NCI-H2196 treated with DMSO at 0.1 percent for 48 hours (cell line): ENCODE data around the gene NLRP1.

ENCODE experiments used
- DNase-seq: peaks from one replicate; lab custom pipeline; 2025; ENCODE audit not compliant: unreplicated experiment; lab: John Stamatoyannopoulos, UW

NLRP1 gene

DNA sequence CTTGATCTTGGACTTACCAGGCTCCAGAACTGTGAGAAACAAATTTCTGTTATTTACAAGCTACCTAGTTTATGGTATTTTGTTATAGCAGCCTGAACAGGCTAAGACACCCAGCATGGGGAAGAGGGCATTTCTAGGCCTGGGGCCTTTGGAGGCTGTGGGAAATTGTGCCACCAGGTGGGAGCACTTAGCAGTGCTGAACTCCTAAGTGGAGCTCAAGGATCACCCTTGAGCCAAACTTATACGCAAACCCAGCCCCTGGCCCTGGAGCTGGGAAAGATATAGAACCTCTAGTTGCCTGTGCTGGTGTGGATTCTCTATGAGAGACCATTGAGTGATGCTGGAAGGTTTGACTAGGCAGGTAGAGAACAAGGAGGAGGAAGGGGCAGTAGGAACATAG is 61.8 kb downstream of the NLRP1 start:
- DNase-seq, result no peak

DNA sequence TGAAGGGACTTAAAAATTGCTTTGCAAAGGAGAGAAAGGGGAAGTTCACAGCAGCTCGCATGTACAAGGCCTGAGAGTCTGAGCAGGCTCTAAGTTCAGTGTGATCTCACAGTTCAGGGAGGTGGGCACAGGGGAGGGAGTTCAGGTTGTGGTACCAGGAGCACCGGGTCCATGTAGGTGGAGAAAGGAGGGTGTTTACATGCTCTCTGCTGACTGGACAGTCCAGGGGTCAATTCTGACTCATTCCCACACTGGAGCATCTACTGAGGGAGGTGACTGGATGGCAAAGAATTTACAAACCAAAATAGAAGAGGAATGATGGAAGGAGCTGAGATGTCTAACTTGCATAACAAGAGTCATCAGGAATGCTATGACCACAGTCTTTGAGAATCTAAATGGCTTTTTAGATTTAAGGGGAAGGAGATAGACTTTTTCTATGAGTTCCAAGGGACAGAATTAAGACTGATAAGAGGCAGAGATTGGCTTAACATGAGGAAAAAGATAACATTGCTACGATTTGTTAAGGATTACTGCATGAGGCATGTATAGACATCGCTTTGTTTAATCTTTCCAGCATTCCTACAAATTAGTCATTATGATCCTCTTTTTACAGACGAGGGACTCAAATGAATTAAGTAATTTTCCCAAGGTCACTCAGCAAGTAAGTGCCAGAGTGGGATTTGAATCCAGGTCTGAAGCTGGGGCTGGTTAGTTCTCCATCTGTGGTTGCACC is 68.1 kb downstream of the NLRP1 start:
- DNase-seq, result no peak

DNA sequence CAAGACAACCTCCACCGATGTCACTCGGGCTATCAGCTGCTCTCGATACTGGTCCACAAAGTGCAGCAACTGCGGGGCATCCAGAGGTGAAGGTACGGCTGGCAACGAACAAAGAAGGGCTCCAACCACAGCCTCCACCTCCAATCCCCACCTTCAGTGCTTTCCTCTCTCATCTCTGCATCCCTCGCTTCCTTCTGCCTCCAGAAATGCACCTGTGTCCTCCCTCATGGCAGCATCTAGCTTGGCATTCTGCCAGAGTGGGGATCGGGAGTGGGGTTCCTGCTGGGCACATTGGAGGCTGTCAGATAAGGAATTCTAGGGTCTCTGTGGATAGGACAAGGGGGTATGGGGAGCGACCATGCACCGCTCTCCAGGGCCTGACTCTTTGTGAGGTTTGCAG is 69.3 kb downstream of the NLRP1 start:
- no peak for DNase-seq

DNA sequence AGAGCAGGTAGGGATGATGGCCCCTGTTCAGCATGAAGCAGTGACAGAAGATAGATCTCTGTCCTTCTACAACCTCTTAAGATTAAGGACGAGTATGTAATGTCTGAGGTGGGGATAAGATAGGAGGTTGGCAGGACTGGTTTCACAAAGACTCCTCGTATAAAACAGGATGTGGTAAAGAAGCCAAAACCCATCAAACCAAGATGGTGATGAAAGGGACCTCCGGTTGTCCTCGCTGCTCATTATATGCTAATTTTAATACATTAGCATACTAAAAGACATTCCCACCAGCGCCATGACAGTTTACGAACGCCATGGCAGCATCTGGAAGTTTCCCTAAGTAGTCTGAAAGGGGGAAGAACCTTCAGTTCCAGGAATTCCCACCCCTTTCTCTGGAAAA is 70.7 kb downstream of the NLRP1 start:
- no peak for DNase-seq

DNA sequence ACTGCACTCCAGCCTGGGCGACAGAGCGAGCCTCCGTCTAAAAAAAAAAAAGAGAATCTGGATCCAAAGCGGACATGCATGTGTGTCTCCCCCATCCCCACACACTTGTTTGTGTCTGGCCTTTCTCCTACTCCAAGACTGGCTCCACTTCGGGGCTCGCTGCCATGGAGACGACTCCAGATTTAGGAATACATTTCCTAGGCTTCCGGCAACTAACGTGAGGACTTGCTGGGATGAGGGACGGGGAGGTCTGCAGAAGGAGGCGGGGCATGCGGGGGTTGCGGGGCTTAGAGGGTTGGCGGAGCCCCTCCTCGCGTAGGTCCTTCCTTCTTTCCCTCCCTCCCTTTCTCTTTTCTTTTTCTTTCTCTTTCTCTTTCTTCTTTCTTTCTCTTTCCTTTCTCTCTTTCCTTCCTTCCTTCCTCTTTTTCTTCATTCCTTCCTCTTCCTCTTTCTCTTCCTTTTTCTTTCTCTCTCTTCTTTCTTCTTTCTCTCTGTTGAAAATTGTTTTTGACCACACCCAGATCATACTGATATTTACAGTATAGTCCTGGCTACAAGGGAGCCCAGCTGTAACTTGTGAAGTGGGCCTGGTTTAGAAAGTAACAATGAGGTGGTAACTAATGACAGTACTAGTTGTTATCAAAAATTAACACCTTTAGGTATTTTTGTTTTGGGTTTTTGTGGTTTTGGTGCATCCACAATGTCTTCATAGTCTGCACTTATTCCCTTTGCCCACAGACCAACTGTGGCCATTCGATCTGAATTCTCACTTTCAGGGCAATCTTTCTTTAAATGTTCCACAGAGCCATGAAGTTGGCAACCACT is 72.7 kb downstream of the NLRP1 start:
- no peak for DNase-seq

DNA sequence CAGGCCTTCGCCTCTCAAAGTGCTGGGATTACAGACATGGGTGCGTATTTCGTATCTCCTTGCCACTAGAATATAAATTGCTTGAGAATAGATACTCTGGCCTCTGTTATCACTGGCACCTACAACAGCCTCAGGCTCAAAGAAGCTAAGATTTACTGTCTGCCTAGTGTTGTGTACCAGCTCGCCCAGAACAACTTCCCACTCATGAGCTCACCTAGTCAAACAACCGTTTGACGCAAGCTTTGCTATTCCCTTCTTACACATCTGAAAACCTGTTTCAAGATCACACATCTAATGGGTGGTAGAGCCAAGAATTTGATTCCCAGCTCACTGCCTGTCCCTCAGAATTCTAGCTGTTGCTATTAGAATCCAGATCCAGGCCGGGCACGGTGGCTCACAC is 73.5 kb downstream of the NLRP1 start:
- DNase-seq, result no peak

DNA sequence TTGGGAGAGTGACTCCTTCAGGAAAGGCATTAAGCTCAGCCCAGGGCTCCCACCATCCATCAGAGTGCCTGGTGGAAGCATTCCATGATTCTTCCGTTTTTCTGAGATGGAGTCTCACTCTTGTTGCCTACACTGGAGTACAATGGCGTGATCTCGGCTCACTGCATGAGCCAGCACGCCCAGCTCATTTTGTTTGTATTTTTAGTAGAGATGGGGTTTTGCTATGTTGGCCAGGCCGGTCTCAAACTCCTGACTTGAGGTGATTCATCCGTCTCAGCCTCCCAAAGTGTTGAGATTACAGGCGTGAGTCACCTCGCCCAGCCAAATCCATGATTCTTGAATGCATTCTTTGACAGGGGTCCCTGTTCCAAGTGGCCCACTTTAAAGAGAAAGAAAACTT is 74.8 kb downstream of the NLRP1 start:
- no peak for DNase-seq

DNA sequence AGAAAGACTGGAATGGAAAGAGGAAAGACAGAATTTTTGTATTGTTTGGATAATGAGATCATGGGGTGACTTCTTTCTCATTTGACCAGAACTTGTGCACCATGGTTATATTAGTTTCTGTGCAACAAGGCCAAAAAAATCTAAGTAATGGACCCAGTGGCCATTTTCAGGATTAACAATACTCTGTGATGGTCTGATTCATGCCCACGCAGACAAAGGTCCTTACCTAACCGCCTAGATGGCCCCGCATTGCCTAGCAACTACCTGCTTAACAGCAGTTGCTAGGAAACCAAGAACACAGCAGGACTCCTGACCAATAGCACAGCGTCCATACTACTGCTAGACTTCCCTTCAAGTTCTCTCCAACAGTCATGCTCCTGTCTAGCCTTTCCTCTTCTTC is 75.5 kb downstream of the NLRP1 start:
- DNase-seq, result peak; percentile 62

DNA sequence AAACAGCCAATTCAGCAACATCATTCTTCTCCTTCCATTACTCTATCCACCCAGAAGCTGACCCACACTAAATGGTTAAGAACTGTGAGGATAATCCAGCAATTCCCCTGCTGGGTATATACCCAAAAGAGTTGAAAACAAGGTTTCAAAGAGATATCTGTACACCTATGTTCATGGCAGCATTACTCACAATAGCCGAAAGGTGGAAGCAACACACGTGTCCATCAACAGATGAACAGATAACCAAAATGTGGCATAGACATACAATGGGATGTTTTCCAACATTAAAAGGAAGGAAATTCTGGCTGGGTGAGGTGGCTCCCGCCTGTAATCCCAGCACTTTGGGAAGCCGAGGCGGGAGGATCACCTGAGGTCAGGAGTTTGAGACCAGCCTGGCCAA is 78.0 kb downstream of the NLRP1 start:
- DNase-seq, result no peak

DNA sequence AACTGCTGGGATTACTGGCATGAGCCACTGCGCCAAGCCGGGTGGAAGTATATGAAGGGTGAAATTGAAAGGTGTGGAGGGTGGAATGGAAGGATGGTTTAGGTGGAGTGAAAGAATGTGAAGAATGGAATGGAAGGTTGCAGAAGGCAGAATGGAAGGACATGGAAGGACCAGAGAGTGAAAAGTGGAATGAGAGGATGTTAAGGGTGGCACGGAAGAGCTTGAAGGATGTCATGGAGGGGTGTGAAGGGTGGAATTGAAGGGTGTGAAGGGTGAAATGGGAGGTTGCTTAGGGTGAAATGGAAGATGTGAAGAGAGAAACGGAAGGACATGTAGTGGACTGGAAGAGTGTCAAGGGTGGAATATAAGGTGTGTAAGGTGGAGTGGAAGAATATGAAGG is 81.8 kb downstream of the NLRP1 start:
- no peak for DNase-seq

DNA sequence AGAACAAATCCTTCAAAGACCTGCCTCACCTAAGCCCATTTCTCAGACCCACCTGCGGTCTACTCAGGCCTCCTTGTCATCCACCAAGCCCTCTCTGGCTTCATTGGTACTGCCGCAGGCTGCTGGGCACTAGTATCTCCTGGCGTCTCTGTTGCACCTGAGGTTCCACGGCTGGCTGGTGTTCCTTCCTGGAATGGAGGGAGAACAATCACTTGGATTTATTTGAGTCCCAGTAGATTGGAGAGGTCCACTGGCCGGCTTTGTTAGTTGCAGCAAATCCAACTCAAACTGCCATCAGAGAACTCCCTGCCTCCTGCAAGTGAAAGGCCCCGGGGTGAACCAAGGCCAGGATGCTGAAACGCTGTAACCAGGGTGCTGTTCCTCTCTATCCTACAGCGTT is 82.6 kb downstream of the NLRP1 start:
- no peak for DNase-seq

DNA sequence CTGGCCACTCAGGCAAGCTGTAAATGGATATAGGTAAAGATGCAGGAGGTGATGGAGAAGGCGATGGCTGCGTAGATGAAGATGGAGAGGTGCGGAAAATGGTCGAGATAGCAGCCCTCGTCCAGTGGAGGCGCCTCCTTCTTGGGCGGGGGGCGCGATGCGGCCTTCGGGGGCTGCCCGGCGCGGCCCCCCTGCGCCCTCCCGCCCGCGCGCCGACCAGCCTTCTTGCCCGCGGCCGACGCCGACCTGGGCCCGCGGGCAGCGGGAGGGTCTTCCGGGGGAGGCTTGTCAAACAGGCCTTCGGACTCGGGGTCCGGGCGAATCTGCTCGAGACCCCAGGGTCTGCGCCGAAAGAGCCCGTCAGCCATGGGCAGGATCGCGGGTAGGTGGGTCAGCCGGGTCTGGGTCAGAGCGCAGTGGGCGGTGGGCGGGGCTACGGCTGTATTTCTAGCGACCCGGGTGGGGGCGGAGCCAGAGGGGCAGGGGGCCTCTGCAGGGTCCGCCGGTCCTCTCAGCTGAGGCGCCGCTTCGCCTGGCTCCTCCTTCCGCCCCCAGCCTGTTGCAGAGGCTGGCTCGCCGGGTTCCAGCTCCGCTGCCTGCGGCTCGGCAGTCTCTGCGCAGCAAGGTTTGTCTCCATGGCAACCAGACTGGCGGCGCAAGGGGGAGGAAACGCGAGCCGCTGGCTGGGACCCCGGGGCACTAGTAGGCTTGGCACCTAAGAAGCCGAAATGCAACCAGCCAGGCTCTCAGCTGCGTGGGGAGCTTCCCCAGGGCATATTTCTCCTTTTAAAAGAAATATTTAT is 83.5 kb downstream of the NLRP1 start:
- peak; percentile 73 for DNase-seq

DNA sequence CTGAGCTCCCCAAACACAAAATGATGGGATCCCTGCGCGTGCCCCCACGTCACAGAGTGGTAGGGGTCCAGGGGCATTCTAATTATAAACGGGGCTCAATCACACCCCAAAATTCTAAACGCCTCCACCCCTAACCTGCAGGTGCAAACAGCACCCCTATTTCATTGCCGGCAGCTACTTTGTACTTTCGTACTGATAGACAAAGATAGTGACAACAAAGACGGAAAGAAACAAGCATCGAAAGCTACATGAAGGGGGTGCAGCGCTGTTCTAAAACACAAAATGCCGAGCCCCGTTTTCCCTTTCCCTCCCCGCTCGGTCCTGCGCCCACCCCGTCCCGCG is 84.1 kb downstream of the NLRP1 start:
- DNase-seq, result no peak

DNA sequence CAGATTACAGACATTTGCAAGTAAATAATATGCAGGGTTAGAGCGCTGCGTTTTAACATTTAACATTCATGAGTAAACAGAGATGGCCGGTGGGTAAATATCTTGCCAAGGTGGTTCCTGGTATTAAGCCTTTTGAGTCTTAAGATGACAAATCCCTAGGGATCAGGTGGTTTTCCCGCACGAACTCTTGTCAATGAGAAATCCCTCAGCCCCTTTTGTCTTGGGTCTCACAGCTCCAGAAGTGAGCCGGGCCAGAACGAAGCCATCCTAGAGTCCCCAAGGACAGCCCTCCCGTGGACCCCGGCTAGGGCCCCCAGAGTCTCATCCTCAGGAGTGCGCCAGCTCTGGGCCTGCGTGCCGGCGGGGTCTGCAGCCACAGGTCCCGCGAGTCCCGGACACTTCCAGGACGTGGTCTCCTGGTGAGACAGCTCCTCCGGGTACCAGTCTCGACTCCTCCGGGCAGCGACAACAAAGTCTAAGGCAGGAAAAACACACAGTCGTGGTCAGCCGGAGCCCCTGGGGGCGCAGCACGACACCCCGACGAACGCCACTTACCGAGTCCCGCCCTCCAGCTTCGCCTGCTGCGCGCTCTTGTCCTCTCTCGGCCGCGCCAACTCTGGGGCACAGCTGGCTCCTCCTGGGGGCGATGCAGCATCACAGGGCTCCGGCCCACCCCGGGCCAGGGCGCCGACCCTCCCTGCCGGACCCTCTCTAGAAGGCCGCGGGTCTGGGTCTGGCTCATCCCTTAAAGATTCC is 84.7 kb downstream of the NLRP1 start:
- DNase-seq, result no peak

DNA sequence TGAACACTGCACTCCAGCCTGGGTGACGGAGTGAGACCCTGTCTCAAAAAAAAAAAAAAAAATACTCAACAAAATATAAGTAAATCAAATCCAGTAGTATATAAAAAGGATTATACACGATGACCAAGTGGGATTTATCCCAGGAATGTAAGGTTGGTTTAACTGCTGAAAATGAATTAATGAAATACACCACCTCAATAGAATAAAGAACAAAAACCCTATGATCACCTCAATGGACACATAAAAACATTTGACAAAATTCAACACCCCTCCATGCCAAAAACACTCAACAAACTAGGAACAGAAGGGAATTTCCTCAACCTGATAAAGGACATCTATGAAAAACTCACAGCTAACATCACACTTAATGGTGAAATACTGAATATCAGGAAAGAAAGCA is 91.3 kb downstream of the NLRP1 start:
- no peak for DNase-seq

DNA sequence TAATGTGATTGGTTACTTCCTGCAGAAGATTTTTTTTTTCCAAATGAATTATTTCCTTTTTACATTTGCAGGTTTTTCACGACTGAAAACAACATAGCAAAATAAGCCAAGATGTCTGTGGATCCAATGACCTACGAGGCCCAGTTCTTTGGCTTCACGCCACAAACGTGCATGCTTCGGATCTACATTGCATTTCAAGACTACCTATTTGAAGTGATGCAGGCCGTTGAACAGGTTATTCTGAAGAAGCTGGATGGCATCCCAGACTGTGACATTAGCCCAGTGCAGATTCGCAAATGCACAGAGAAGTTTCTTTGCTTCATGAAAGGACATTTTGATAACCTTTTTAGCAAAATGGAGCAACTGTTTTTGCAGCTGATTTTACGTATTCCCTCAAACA is 95.6 kb downstream of the NLRP1 start:
- DNase-seq, result no peak

DNA sequence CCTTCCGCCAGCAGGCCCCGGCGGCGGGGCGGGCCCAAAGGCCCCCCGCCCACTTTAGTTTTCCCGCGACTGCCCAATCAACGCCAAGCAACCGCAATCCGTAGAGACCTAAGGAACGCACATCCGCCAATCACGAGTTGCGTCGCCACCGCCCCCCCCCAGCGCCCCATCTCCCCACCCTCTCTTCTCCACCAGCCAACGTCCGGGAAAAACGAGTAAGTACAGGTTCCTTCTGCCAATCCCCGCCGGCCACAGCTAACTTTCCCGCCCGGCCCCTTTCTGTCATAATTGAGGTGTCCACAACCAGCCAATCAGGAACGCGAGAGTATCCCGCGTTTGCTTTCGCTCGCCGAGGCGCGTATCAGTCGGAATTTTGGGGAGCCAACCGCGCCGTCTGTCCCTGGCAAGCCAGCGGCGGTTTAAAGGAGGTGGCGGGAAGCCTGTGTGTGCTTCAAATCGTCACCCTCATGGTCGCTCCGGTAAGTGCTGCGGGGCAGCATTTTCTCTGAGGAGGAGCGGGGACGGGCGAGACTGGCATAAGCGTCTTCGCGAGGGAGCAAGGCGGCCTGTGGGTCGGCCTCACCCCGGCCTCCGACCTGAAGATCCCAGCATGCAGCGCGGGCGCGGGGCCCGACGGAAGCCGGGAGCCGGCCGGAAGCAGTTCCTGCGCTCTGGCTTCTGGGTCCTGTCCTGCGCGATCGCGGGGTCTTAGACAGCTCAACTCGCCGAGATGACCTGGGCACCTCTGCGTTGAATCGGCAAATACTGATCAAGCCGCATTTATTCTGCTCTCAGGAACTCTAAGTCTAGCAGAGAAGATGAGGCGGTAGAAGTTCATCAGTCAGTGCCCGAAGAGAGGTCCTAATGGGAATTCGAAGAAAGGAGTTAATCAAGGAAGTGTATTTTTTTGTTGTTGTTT is 97.8 kb downstream of the NLRP1 start, which contains the start of gene MIS12:
TSS of gene MIS12 (plus strand) at position 361 of the 919 bp plus-strand sequence. CDS start 2,297 bp downstream, outside the sequence.
- peak; percentile 88 for DNase-seq

DNA sequence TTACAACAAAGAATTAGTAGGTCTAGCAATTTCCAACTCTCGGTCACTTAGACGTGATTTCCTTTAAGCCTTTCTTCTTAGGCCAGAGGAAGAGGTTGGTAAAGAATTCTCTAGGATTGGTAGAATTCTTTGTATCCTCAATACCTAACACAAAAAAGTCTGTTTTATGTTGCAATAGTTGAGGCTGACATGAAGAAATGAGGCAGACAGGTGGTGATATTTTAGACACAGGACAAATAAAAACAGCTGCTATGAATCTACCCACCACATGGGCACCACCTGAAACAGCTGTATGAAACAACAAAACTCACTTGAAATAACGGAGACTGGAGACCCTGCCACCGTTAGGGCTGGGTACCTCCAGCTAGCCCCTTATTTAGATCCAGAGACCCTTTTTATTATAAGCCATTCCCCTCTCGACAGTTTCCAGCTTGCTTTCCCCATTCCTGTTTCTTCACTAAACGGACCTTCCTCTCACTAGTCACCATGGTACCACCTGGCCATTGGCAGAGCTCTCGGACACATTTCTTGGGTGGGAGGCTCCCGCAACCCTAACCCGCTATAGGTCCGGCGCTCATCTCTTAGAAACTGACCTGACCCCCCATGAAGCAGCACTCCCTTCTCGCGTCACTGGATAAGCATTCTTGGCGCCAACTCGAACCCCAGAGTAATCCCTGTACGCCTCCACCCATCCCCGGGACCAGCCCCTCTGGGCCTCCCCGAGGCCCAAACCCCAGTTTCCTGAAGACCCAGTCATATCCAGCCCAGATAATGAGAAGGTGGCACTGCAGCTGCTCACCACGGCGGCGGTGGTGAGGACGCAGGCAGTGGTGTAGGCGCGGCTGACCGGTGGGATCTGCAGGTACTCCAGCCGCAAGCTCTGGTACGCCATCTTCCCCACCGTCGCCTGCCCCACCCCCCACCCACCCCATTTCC is 98.8 kb downstream of the NLRP1 start, which contains the start of gene DERL2:
TSS of gene DERL2 (minus strand) at position 909 of the 936 bp plus-strand sequence. CDS start at position 892, 17 bp downstream.
- DNase-seq, result no peak

DNA sequence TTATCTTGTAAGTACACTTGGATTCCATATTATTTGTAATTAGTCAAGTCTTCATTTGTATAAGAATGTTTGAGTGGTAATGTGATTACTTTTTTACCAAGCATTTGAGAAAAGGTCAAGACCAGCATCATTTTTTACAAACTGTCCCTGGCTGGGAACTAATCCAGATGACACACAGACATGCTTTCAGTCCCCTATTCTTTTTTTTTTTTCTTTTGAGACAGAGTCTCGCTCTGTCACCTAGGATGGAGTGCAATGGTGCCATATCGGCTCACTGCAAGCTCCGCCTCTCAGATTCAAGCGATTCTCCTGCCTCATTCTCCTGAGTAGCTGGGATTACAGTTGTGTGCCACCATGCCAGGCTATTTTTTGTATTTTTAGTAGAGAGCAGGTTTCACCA is 102.9 kb downstream of the NLRP1 start:
- no peak for DNase-seq
